HL-60/S4 treated with phorbol 12-myristate 13-acetate at 8.2 ng/mL for 4 days and 3 days (cell line): Measurements from ENCODE around the gene DRC3.

ENCODE experiments used
- in situ Hi-C: fragments of 300-500 bp; cut with MboI; formaldehyde crosslinking; loops from 2 replicates; pipeline ENCODE4 v1.15.0; 2022; ENCODE audit warnings: low sequenced_read_pairs

DRC3 gene

DNA sequence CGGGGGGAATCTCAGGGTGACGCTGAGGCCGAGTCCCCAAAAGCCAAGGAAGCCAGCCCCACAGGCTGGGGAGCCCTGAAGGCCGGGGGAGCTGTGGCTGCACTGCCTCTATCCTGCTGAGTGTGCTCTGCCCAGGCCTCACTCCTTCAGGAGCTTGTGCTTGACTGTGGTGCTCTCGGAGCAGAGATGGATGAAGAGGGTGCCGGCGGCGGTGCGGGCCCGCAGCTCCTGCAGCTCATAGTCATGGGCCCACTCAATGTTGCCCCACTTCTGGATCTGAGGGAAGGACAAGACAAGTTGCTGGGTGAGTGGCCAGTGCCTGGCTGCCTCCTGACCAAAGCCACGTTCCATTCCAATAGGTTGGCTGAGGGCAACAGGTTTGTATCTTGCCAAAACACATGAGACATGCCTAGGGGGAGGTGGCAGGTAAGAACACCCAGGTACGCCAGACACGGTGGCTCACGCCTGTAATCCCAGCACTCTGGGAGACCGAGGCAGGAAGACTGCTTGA lies 45.8 kb downstream of the DRC3 start:
- in situ Hi-C loops: no loop called here

DNA sequence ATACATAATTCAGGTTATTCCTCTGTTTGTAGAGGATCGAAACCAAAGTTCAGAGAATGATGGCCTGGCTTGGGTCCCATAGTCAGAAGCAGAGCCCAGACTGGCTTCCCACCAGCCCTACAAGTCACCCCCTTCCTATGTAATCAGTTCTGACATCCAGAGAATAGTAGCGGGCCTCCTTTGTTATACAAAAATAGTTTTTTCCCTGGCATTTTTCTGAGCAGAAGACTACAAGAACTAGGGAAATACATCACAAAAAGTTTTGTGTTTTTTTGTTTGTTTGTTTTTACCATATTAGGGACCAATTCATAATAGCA lies 47.1 kb downstream of the DRC3 start:
- in situ Hi-C loops: no loop called here

DNA sequence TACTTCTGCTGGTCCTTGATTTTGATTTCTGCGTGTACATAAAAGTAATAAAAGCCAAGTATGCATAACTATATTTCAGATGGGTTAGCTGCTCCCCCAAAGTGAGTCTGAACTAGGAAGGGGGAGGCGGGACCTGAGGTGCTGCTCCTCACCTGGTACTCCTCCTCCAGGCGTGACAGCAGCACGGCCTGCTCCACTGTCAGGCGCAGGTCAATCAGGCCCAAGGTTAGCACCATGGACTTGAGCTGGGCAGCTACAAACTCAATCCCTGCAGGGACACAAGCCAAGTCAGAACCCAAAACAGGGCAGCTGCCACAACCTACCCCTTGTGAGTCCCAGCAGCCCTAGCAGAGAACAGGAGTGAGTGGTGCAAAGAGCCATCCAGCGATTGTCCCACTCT lies 48.3 kb downstream of the DRC3 start:
- in situ Hi-C loops: no loop called here

DNA sequence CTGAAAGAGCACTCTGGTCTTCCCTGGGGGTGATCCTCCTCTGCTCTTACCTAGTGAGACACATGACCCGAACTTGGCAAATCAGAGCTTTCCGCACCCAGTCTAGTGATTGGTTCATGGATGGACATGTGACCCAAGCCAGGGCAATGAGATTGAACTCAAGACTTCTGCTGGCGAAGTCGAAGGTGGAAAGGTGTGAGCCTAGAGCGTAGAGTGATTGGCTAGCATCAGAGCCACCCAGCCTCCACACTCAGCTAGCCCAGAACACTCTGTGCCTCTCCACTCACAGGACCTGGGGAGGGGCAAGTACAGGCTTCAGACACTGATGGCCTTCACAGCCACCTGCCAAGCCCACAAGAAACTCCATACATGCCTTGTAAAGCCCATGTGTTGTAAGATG lies 48.7 kb downstream of the DRC3 start:
- in situ Hi-C loops: no loop called here

DNA sequence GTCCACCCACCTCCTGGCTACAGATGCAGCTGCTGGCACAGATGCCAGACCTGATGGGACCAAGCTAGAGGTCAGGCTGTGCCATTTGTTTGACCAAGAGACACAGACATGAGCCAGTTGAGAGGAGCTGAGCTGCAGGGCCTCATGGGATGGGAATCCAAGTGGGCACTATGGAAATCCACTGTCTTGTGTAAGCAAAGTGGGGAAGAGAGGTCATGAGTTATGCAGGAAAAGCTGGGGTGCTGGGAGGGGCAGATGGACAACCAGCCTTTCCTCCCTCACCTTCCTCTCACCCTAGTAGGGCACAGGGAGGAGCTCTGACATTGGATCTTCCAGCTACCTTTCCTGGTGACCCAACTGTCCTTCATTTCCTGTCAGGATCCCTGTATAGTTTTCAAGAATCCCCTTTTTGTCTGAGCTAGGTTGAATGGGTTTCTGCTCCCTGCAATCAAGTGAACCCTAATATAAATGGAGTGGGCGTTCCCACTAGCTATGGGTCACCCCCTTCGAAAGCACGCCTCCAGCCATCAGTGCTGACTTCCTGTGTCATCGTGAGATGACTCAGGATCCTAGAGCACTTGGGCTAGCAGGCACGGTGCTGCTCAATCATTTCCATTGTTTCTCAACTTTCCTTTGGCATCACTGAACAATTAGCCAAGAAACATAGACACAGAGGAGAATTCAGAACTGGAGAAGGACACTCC lies 52.7 kb downstream of the DRC3 start:
- in situ Hi-C loops: loop anchor here (25.0 kb wide), 1 partner anchor 338 kb away; the partner anchor contains the start of gene RAI1

DNA sequence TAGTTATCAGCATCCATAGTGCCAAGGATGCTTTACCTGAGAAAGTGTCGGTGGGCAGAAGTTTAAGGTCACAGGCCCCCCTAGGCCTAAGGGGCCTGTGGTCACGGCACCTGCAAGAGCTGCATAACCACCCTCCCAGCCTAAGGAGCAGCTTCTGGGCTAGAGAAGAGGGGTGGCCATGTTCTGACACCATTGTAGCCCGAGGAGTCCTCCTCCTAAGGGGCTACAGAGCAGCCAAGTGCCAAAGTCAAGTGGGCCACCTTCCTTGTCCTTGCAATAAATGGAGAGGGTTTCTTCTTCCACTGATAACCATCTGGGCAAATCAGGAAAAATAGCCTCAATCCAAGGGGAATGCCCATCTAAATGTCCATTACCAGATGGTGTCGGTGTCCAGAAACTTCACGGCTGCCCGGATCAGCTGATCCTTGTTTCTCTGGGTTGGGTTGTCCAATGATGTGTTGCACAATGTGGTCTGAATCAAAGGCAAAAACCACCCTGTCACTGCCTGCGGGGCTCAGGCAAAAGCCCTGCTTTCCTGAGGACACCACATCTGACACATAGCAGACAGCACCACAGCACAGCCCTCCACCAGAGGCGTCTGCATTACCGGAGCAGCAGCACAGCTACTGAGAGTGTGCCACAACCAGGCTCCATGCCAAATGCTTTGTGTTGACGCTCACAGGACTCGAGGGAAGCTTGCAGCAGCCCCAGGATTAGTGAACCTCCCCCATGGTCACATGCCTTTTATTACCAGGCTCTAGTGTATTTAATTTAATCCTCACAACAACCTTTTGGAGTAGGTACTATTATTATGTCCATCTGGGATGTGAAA lies 53.5 kb downstream of the DRC3 start:
- in situ Hi-C loops: loop anchor here (25.0 kb wide), 1 partner anchor 339 kb away; the partner anchor contains the start of gene RAI1

DNA sequence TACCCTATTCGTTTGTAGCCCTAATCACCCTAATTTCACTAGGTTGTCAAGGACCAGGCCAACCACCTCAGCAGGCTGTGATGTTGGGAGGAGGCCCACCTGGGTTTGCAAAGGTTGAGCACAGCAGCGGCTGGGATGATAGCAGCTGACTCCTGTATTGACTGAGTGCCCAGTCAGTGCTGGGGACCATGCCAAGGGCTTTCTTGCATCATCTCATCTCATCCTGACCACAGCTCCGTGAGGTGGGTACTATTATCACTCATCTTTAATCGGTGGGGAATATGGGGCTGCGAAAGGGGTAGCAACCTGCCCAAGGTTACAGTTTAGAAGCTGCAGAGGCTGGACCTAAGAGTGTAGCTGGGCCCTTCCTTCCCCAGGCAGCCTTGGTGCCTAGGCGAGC lies 54.6 kb downstream of the DRC3 start:
- in situ Hi-C loops: loop anchor here (25.0 kb wide), 1 partner anchor 340 kb away; the partner anchor contains the start of gene RAI1

DNA sequence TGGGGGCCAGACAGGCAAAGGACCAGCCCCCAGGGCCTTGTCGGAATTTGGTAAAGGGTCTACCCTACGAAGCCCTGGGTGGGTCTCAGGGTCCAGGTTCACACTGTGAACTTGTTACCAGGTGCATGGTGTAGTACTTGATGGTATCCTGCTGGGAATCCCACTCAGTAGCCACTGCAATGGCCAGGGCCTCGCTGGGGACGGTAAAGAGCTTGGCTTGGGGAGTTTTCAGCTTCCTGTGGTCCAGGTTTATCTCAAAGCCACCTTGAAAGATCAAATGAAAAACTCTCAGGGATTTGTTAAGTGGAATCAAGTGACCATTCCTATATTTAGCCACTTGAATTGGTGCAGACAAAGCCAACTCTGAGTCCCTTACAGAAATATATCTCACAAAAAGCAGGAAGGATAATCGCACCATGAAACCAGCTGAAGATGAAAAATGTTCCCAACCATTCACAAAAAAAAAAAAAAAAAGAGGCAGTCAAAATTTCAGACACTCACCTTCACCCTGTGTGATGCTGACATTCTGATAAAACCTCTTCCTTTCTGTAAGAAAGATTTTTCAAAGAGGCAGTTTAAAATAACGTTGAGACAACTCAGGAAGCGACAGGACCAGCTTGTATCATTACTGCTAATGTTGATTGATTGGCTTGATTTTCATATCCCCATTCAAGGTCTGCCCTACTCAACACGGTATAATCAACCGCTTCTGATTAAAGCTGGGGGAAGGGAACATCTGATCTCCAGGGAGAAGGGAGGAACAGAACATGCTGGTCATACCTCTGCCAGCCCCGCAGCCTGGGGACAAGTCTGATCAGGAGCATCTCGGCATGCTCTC lies 55.7 kb downstream of the DRC3 start:
- in situ Hi-C loops: loop anchor here (25.0 kb wide), 1 partner anchor 341 kb away; the partner anchor contains the start of gene RAI1

DNA sequence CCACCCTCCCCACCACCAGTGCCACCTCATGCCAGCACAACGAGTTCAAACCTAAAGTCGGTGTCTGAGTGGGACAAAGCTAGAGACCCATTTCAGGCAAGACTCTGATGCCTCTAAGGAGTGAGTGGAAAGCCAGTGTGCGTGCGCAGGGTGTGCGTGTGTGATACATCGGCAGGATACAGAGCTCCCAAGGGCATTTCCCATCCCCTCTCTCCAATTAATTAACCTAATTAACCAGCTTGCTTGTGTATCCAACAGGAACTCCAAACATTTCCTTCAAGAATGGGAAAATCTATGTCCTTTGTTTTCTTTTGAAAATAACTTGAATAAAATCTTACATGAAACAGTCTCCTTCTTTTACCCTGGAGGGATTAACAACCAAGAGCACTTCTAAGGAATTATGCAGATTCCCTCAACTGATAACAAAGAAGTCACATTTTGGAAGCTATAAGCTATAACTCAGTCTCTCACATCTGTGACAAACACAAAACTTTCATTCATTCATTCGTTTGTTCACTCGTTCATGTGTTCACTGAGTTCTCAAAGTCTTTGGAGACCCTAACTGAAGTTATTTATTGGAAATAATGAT lies 56.4 kb downstream of the DRC3 start:
- in situ Hi-C loops: loop anchor here (25.0 kb wide), 1 partner anchor 342 kb away; the partner anchor contains the start of gene RAI1

DNA sequence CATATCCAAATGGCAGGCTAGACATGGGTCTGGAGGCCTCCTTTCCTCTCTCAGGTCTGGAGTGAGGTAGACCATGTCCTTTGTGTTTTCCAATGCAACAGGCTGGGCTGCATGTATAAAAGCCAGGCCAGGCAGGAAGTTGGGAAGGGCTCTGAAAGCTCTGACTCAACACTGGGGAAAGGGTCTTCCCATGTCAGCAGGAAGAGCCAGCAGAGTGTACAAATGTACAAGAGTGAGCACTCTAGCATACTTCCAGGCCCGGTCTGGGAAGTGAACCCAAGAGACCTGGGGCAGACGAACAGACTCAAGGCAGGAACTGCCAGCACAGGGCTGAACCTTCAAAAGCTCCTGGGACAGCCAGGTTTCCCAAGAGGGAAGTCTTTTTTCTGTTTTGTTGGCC lies 59.3 kb downstream of the DRC3 start:
- in situ Hi-C loops: loop anchor here (25.0 kb wide), 1 partner anchor 345 kb away; the partner anchor contains the start of gene RAI1

DNA sequence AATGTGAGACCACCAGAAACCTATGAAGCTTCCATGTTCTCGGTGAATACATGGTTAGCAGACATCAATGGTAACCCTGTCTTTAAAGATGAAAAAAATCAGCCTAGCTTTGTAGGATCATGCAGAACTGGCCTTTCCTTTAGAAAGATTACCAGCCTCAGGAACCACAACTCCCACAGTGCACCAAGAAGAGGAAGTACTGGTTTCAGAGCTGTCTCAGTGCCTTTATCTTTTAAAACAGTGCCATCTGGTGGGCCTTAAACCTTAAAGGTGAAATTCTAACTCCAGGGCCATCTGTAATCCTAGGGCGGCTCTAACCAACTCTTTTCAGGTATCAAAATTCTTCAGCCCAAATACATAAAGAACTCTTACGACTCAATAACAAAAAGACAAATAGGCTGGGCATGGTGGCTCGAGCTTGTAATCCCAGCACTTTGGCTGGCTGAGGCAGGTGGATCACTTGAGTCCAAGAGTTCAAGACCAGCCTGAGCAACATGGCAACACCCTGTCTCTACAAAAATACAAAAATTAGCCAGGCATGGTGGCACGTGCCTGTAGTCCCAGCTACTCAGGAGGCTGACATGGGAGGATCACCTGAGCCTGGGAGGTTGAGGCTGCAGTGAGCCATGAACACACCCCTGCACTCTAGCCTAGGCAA lies 60.9 kb downstream of the DRC3 start:
- in situ Hi-C loops: loop anchor here (25.0 kb wide), 1 partner anchor 346 kb away; the partner anchor contains the start of gene RAI1

DNA sequence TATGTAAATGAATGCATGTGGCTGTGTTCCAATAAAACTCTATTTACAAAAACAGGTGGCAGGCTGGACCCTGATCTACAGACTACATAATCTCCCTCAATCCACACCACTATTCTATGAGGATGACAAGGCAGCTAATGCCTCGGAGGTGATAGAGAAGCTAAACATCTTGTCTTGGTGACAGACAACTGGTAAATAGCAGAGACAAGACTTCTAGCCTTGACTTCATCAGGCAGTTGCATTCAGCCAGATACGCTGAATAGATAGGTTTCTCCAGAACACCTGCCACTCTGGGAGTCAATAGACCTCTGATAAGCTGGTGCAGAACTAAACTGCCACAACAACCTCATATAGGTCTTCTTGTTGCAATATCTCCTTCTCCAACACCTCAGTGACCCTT lies 63.0 kb downstream of the DRC3 start:
- in situ Hi-C loops: loop anchor here (25.0 kb wide), 1 partner anchor 348 kb away; the partner anchor contains the start of gene RAI1

DNA sequence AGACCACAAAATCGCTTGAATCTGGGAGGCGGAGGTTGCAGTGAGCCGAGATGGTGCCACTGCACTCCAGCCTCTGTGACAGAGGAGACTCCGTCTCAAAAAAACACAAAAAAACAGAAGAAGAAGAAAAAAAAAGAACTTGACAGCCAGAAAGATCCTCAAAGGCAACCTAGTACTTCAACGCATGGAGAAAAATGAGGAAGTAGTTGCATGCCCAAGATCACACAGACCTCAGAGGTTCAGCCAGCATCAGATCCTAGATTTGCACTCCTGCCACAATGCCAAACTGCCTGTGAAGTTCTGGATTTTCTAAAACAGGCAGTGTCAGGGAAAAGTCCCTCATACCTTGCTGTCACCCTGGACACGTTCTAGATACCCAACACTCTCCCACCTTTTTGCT lies 64.8 kb downstream of the DRC3 start:
- in situ Hi-C loops: loop anchor here (25.0 kb wide), 1 partner anchor 350 kb away; the partner anchor contains the start of gene RAI1

DNA sequence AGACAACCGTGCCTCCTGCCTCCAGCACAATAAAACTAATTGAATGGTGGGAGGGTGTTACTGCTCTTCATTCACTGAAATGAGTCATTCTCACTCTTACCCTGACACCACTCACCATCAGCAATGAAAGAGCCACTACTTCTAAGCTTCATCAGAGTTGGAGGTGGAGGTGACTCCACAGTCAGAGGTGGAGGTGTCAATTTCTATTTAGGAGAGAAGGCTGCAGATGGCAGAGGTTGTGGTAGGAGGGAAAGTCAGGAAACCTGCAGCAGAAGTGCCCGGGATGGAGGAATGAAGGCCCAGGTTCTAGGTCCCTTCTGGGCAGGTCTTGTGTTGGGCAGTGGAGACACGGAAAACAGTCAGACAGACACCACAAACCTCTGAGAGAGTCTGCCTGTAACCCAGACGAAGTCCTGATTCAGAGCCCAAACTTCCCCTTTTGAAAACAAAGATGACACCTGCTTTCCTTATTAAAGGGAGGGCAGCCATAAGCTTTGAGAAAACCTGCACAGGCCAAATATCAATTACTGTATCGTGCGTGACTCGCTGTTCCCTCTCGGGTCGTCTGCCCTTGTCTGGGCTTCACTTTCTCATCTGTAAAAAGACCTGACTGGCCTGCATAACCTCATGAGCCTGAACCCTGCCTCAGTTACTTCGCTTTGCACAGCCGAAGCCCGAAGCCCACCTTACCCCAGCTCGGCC lies 65.6 kb downstream of the DRC3 start:
- in situ Hi-C loops: loop anchor here (25.0 kb wide), 1 partner anchor 351 kb away; the partner anchor contains the start of gene RAI1

DNA sequence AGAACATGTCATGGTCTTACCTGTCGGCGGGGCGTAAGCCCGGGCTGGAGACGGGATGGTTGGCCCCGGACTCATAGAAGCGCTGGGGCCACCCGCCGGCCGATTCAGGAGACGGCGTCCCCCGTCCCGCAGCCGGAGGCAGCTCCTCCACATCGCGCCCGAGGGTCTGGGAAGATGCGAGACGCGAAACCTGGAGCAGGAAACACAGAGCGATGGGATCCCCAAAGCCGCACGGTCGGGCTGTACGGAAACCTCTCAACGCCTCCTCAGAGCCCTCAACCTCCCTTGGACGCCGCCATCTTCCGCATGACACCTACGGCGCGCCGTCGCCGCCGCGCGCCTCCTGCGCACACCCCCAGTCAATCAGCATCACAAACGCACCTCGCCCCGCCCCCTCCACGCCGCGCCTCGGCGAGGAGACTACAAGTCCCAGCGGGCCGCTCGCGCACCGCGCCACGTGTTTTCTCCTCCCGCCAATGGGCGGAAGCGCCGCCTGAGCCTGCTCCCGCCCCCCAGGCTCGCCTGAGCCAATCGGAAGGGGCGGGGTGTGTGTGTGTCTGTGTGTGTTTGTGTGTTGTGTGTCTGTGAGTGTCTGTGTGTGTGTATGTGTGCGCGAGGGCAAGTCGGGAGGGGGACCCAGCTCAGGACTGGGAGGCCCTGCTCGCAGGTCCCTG lies 66.3 kb downstream of the DRC3 start, which contains the start of the genes ATPAF2 and GID4:
Gene ATPAF2, minus strand, starts transcription at position 308 of the 674 bp plus-strand sequence. Its CDS starts 155 bp downstream, at position 153.
Gene GID4, plus strand, starts transcription at position 548 of the 674 bp plus-strand sequence. Its CDS starts 57 bp downstream, at position 605.
- in situ Hi-C loops: loop anchor here (25.0 kb wide), 1 partner anchor 352 kb away; the partner anchor contains the start of gene RAI1

DNA sequence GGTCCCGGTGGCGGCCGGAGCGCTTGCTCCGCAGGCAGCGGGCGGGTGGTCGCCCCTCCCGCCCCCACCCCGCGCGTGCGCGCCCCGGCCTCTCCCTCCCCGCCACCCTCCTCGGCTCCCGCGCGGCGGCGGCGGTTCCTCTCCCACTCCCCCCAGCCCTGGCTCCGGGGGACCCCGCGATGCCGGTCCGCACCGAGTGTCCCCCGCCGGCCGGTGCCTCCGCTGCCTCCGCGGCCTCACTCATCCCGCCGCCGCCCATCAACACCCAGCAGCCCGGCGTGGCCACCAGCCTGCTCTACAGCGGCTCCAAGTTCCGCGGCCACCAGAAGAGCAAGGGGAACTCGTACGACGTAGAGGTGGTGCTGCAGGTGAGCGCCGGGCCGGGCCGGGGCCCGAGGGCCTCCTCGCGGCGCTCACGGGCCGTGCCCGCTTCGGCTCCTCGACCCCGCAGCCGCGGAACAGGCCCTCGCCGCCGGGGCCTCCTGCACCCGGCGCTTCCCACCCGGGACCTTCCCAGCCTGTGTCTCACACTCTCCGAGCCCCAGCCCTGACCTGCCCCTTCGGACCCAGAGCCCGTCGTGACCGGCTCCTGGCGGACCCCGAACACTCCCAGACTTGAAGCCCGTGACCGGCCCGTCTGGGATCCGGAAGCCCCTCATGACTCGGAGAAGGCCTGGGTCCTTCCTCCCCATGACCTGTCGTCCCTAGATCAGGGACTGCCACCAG lies 67.0 kb downstream of the DRC3 start:
- in situ Hi-C loops: loop anchor here (25.0 kb wide), 1 partner anchor 352 kb away; the partner anchor contains the start of gene RAI1

DNA sequence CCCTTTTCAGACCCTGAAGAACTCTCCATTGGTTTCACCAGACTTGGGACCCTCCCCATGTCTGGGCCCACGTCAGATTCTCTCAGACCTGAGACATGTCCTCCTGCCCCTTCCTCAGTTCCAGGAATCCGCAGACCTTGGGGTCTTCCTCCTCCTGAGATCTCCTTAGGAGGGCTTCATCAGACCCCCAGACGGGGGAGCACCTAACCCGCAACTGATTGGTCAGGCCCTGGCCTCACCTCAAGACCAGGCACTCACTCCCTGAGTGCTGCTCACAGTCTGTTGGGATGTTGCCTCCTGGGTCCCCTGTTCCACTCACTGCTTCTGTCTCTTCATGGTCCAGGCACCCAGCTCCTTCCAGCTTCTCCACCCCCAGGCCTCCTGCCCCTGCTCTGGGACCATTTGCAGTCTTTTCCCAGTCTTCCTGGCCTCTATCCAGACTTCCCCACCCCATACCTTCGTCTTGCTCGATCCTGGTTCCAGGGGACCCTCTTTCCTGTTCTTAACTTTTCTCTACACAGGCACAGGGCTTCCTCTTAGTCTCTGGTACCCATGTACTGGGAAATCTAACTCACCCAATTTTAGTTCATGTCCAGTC lies 67.7 kb downstream of the DRC3 start:
- in situ Hi-C loops: loop anchor here (25.0 kb wide), 1 partner anchor 353 kb away; the partner anchor contains the start of gene RAI1
